Epithelial cell of esophagus (primary cell): ENCODE measurements around the gene GPC5.

Experiments
- DNase-seq: peaks from one replicate; pipeline ENCODE4 v3.0.0; 2010; ENCODE audit warnings: low read depth
- H3K4me3 ChIP-seq: 2 replicates; pipeline ENCODE4 v1.5.1; 2011; ENCODE audit warnings: mild to moderate bottlenecking, low read length, control low read depth
- TF ChIP-seq, protein P1 (sequence below): IDR thresholded peaks from 2 replicates; pipeline ENCODE4 v1.5.1; 2011; ENCODE audit warnings: low read depth, mild to moderate bottlenecking, low read length, control low read depth, inconsistent platforms; ENCODE audit not compliant: insufficient read depth; ENCODE audit errors: missing control alignments

GPC5 gene

GRCh38 chr13:92767468-92767867 lies 1369.0 kb downstream of the GPC5 start:
- H3K4me3 ChIP-seq, result no peak overlapping the region
- DNase-seq, result no peak
- TF ChIP-seq, protein P1, sequence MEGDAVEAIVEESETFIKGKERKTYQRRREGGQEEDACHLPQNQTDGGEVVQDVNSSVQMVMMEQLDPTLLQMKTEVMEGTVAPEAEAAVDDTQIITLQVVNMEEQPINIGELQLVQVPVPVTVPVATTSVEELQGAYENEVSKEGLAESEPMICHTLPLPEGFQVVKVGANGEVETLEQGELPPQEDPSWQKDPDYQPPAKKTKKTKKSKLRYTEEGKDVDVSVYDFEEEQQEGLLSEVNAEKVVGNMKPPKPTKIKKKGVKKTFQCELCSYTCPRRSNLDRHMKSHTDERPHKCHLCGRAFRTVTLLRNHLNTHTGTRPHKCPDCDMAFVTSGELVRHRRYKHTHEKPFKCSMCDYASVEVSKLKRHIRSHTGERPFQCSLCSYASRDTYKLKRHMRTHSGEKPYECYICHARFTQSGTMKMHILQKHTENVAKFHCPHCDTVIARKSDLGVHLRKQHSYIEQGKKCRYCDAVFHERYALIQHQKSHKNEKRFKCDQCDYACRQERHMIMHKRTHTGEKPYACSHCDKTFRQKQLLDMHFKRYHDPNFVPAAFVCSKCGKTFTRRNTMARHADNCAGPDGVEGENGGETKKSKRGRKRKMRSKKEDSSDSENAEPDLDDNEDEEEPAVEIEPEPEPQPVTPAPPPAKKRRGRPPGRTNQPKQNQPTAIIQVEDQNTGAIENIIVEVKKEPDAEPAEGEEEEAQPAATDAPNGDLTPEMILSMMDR, result no peak

- no peak for DNase-seq
- no peak overlapping the region for H3K4me3 ChIP-seq
- TF ChIP-seq, protein P1, result no peak
Measured at GRCh38 chr13:92768602-92769001, 1370.2 kb downstream of the GPC5 start.

DNA sequence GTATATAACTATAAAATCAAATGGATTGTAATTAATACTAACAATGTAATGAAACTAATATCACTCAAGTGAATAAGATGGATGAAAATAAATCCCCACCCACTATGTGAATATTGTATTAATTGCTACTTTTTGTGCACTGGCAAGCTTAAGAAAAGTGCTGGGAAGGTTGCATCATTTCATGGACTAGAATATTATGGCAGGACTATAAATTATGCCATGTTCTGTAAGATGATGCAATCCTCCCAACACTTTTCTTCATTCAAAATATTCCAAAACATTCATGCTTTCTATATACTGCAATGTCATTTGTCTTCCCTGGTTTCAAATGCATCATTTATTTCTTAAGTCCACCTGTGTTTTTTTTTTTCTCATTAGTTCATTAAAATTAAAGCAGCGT lies 1370.6 kb downstream of the GPC5 start:
- TF ChIP-seq, protein P1, result no peak
- no peak for DNase-seq
- no peak overlapping the region for H3K4me3 ChIP-seq

GRCh38 chr13:92775658-92776057 lies 1377.2 kb downstream of the GPC5 start:
- TF ChIP-seq, protein P1, result no peak
- H3K4me3 ChIP-seq, result no peak overlapping the region
- DNase-seq, result no peak

DNA sequence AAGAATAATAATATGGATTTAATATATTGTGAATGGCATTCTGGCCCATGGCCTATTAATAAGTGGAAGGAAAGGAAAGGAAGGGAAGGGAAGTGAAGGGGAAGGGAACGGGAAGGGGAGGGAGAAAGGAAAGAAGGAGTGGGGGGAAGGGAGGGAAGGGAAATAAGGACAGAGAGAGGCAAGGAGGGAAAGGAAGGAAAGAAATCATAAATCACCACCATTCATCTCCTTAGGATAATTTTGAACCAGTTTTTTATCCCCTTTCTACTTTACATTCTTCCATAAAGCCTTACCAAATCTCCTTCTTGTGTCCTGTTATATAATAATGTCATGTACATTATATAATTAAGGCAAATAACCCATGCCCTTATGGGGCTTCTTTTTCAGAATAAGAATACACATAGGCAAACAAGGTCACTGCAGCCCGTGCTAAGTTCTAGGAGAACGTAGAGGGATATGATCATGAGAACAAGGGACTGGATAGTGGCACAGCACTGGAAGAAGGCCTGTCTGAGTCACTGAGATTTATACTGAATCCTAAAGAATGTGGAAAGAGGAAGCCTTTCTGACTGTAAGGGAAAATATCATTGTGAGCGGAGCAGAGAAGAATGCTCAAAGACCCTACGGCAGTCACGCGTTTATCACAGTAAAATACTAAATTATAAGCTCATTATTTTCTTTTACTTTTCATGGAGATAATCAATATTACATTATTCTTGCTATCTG lies 1383.7 kb downstream of the GPC5 start:
- no peak for DNase-seq
- no peak overlapping the region for H3K4me3 ChIP-seq
- TF ChIP-seq, protein P1, result no peak

DNA sequence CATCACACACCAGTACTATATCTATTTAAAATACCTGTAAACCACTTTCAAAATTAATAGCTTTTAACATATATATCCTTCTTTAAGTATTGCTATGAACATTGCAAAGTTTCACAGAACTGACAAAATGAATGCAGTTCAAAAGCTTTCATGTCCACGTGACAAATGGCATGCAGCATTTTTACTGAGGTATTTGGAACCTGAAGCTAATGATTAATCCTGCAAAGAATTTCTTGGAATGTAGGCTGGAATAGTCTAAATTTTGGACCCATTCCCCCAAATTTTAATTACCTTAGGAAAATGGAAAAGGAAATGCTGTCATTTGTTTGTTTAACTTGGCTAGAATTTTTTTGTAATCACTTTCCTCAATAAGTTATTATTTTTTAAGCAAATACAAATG lies 1404.4 kb downstream of the GPC5 start:
- no peak overlapping the region for H3K4me3 ChIP-seq
- TF ChIP-seq, protein P1, result no peak
- no peak for DNase-seq

GRCh38 chr13:92804346-92804745 lies 1405.9 kb downstream of the GPC5 start:
- H3K4me3 ChIP-seq, result no peak overlapping the region
- peak; percentile 12 for DNase-seq
- TF ChIP-seq, protein P1, result no peak
